SK-N-SH treated with all-trans-retinoic acid at 6 μM for 48 hours (cell line): ENCODE results near the gene ADPRHL1.

Experiments used
- ATAC-seq: fragments of 200-7000 bp; cut with Tn5 transposase; 3 replicates; pipeline ENCODE4 v1.9.1; 2020; ENCODE audit warnings: mild to moderate bottlenecking, moderate library complexity
- ARNTL ChIP-seq: fragments of 450-650 bp; formaldehyde crosslinking; IDR thresholded peaks from 2 replicates; pipeline ENCODE4 v1.5.0; 2020; ENCODE audit warnings: low read depth, mild to moderate bottlenecking, moderate library complexity, borderline replicate concordance
- BACH2 ChIP-seq: fragments of 250-450 bp; sonication (Bioruptor Pico); IDR thresholded peaks from 2 replicates; pipeline ENCODE4 v1.9.0; 2021; ENCODE audit warnings: mild to moderate bottlenecking, borderline replicate concordance
- CSDC2 ChIP-seq: fragments of 250-450 bp; sonication (Bioruptor Pico); IDR thresholded peaks from 2 replicates; pipeline ENCODE4 v1.5.0; 2020; ENCODE audit warnings: mild to moderate bottlenecking, moderate library complexity
- CSRNP3 ChIP-seq: fragments of 250-450 bp; sonication (Bioruptor Pico); IDR thresholded peaks from 2 replicates; pipeline ENCODE4 v1.5.1; 2021; ENCODE audit warnings: mild to moderate bottlenecking, moderate library complexity
- ESRRG ChIP-seq: fragments of 250-450 bp; sonication (Bioruptor Pico); IDR thresholded peaks from 2 replicates; pipeline ENCODE4 v1.6.1; 2021; ENCODE audit warnings: mild to moderate bottlenecking
- GLIS3 ChIP-seq: fragments of 250-450 bp; sonication (Bioruptor Pico); IDR thresholded peaks from 2 replicates; pipeline ENCODE4 v1.5.0; 2020; ENCODE audit warnings: mild to moderate bottlenecking, moderate library complexity
- ISL1 ChIP-seq: fragments of 250-450 bp; sonication (Bioruptor Pico); IDR thresholded peaks from 2 replicates; pipeline ENCODE4 v2.1.2; 2022; ENCODE audit warnings: mild to moderate bottlenecking, moderate library complexity
- OSR1 ChIP-seq: fragments of 250-450 bp; sonication (Bioruptor Pico); IDR thresholded peaks from 2 replicates; pipeline ENCODE4 v1.8.0; 2022; ENCODE audit warnings: moderate library complexity, mild to moderate bottlenecking, inconsistent platforms
- PPARA ChIP-seq: fragments of 250-450 bp; sonication (Bioruptor Pico); IDR thresholded peaks from 2 replicates; pipeline ENCODE4 v1.5.0; 2020; ENCODE audit warnings: mild to moderate bottlenecking, borderline replicate concordance
- RARB ChIP-seq: fragments of 250-450 bp; sonication (Bioruptor Pico); IDR thresholded peaks from 2 replicates; pipeline ENCODE4 v1.8.0; 2021; ENCODE audit warnings: mild to moderate bottlenecking, moderate library complexity
- SNAI2 ChIP-seq: fragments of 250-450 bp; sonication (Bioruptor Pico); IDR thresholded peaks from 2 replicates; pipeline ENCODE4 v1.5.0; 2020; ENCODE audit warnings: mild to moderate bottlenecking, moderate library complexity
- TCF4 ChIP-seq: fragments of 250-450 bp; sonication (Bioruptor Pico); IDR thresholded peaks from 2 replicates; pipeline ENCODE4 v1.8.0; 2021; ENCODE audit warnings: mild to moderate bottlenecking, moderate library complexity, borderline replicate concordance
- TOX ChIP-seq: fragments of 250-450 bp; sonication (Bioruptor Pico); IDR thresholded peaks from 2 replicates; pipeline ENCODE4 v1.8.0; 2021; ENCODE audit warnings: mild to moderate bottlenecking, moderate library complexity, borderline replicate concordance
- ZFP3 ChIP-seq: fragments of 250-450 bp; sonication (Bioruptor Pico); IDR thresholded peaks from 2 replicates; pipeline ENCODE4 v1.5.0; 2020; ENCODE audit warnings: mild to moderate bottlenecking, moderate library complexity
- ZFP30 ChIP-seq: fragments of 450-650 bp; formaldehyde crosslinking; IDR thresholded peaks from 2 replicates; pipeline ENCODE4 v1.5.0; 2022; ENCODE audit warnings: mild to moderate bottlenecking, moderate library complexity
- ZNF565 ChIP-seq: fragments of 450-650 bp; formaldehyde crosslinking; conservative IDR thresholded peaks from 2 replicates; pipeline ENCODE4 v1.5.0; 2020; ENCODE audit warnings: low read depth, mild to moderate bottlenecking, moderate library complexity
- ZNF70 ChIP-seq: fragments of 450-650 bp; formaldehyde crosslinking; IDR thresholded peaks from 2 replicates; pipeline ENCODE4 v1.5.0; 2020; ENCODE audit warnings: mild to moderate bottlenecking, moderate library complexity
- TF ChIP-seq, protein P1 (sequence below): fragments of 250-450 bp; sonication (Bioruptor Pico); IDR thresholded peaks from 2 replicates; pipeline ENCODE4 v1.5.1; 2020; ENCODE audit warnings: low read depth, mild to moderate bottlenecking, moderate library complexity
- TF ChIP-seq, protein P2 (sequence below): fragments of 250-450 bp; sonication (Bioruptor Pico); IDR thresholded peaks from 2 replicates; pipeline ENCODE4 v1.5.0; 2020; ENCODE audit warnings: mild to moderate bottlenecking, moderate library complexity
- TF ChIP-seq, protein P3 (sequence below): fragments of 250-450 bp; sonication (Bioruptor Pico); IDR thresholded peaks from 2 replicates; pipeline ENCODE4 v1.8.0; 2020; ENCODE audit warnings: mild to moderate bottlenecking, moderate library complexity, borderline replicate concordance
- TF ChIP-seq, protein P4 (sequence below): fragments of 250-450 bp; sonication (Bioruptor Pico); IDR thresholded peaks from 2 replicates; pipeline ENCODE4 v1.8.0; 2021; ENCODE audit warnings: low read depth, mild to moderate bottlenecking, moderate library complexity, borderline replicate concordance

Gene ADPRHL1

DNA sequence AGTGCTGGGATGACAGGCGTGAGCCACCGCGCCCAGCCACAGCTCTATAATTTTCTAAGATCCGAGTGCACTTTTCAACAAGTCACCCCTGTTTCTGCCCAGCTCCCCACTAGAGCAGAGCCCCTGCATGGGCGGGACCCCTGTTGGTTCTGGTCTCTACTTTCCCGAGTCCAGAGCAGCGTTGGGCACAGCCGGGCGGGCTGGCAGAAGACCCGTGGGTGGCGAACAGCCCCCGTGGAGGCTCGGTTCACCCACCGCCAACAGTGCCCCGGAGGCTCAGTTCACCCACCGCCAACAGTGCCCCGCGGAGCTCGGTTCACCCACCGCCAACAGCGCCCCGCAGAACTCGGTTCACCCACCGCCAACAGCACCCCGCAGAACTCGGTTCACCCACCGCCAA is 40.8 kb downstream of the ADPRHL1 start:
- TF ChIP-seq ZNF565 (CRISPR knock-in tag): no peak
- no peak for TF ChIP-seq SNAI2
- TF ChIP-seq PPARA (CRISPR knock-in tag): no peak
- TF ChIP-seq ISL1 (CRISPR knock-in tag): no peak
- TF ChIP-seq, protein P1, sequence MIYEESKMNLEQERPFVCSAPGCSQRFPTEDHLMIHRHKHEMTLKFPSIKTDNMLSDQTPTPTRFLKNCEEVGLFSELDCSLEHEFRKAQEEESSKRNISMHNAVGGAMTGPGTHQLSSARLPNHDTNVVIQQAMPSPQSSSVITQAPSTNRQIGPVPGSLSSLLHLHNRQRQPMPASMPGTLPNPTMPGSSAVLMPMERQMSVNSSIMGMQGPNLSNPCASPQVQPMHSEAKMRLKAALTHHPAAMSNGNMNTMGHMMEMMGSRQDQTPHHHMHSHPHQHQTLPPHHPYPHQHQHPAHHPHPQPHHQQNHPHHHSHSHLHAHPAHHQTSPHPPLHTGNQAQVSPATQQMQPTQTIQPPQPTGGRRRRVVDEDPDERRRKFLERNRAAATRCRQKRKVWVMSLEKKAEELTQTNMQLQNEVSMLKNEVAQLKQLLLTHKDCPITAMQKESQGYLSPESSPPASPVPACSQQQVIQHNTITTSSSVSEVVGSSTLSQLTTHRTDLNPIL: no peak
- TF ChIP-seq TCF4 (CRISPR knock-in tag): no peak
- no peak for ATAC-seq

DNA sequence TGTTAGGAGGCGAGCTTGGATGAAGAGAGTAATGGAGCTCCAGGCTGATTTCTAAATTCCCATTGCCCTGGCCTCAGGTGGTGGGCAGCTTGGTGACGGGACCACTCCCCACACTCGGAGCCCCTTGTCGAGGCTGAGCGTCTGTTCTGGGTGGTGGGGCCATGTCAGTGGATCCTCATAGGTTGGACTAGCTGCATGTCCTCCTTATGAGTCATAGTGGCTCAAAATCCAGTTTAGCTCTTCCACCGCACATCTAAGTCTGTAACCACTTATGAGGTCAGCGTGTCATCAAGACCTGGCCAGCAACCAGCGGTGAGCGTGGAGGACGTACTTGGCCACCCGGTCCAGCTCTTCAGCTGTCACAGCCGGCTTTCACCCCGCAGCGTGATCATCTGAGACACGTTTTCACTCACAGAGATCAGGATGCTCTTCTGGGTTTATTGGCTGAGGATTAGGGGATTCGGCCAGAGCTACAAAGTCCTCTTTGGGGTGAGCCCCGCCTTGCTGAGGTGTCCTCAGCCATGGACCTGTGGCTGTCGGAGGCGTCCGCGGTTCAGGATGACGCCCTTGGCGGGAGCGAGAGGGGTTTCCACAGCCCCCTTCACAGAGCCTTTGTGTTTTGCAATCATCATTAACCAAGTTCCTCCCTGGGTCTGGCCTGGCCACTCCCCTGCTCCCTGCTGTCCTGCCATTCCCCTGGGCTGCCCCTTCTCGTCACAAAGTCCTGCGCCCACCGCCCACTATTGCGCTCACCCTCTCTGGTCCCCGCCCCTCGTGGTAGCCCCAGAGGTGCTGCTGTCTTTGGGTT is 41.9 kb downstream of the ADPRHL1 start:
- TF ChIP-seq OSR1 (CRISPR knock-in tag) (no peak), ZFP30 (CRISPR knock-in tag) (no peak), BACH2 (CRISPR knock-in tag) (no peak), ZNF70 (no peak), ARNTL (CRISPR knock-in tag) (no peak), SNAI2 (no peak), GLIS3 (CRISPR knock-in tag) (no peak), TOX (CRISPR knock-in tag) (no peak), RARB (CRISPR knock-in tag) (no peak), CSDC2 (no peak), ESRRG (CRISPR knock-in tag) (no peak), ISL1 (CRISPR knock-in tag) (no peak), ZNF565 (CRISPR knock-in tag) (no peak), ZFP3 (no peak)
- TF ChIP-seq, protein P2, sequence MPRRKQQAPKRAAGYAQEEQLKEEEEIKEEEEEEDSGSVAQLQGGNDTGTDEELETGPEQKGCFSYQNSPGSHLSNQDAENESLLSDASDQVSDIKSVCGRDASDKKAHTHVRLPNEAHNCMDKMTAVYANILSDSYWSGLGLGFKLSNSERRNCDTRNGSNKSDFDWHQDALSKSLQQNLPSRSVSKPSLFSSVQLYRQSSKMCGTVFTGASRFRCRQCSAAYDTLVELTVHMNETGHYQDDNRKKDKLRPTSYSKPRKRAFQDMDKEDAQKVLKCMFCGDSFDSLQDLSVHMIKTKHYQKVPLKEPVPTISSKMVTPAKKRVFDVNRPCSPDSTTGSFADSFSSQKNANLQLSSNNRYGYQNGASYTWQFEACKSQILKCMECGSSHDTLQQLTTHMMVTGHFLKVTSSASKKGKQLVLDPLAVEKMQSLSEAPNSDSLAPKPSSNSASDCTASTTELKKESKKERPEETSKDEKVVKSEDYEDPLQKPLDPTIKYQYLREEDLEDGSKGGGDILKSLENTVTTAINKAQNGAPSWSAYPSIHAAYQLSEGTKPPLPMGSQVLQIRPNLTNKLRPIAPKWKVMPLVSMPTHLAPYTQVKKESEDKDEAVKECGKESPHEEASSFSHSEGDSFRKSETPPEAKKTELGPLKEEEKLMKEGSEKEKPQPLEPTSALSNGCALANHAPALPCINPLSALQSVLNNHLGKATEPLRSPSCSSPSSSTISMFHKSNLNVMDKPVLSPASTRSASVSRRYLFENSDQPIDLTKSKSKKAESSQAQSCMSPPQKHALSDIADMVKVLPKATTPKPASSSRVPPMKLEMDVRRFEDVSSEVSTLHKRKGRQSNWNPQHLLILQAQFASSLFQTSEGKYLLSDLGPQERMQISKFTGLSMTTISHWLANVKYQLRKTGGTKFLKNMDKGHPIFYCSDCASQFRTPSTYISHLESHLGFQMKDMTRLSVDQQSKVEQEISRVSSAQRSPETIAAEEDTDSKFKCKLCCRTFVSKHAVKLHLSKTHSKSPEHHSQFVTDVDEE (CRISPR knock-in tag): no peak
- TF ChIP-seq, protein P3, sequence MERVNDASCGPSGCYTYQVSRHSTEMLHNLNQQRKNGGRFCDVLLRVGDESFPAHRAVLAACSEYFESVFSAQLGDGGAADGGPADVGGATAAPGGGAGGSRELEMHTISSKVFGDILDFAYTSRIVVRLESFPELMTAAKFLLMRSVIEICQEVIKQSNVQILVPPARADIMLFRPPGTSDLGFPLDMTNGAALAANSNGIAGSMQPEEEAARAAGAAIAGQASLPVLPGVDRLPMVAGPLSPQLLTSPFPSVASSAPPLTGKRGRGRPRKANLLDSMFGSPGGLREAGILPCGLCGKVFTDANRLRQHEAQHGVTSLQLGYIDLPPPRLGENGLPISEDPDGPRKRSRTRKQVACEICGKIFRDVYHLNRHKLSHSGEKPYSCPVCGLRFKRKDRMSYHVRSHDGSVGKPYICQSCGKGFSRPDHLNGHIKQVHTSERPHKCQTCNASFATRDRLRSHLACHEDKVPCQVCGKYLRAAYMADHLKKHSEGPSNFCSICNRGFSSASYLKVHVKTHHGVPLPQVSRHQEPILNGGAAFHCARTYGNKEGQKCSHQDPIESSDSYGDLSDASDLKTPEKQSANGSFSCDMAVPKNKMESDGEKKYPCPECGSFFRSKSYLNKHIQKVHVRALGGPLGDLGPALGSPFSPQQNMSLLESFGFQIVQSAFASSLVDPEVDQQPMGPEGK: no peak
- TF ChIP-seq, protein P4, sequence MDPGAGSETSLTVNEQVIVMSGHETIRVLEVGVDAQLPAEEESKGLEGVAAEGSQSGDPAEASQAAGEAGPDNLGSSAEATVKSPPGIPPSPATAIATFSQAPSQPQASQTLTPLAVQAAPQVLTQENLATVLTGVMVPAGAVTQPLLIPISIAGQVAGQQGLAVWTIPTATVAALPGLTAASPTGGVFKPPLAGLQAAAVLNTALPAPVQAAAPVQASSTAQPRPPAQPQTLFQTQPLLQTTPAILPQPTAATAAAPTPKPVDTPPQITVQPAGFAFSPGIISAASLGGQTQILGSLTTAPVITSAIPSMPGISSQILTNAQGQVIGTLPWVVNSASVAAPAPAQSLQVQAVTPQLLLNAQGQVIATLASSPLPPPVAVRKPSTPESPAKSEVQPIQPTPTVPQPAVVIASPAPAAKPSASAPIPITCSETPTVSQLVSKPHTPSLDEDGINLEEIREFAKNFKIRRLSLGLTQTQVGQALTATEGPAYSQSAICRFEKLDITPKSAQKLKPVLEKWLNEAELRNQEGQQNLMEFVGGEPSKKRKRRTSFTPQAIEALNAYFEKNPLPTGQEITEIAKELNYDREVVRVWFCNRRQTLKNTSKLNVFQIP (CRISPR knock-in tag): no peak
- peak; percentile 86 for ATAC-seq

GRCh38 chr13:113410472-113411201 is 42.7 kb downstream of the ADPRHL1 start:
- no peak for TF ChIP-seq ZNF70
- no peak for TF ChIP-seq CSRNP3 (CRISPR knock-in tag)
- peak; percentile 23 for ATAC-seq
